Osteocyte (in vitro differentiated cells): ENCODE results near the gene THUMPD3. TPM values are rescaled to one million over a fixed set of nuclear protein-coding genes. Genes with fewer than 3 reads are reported as not detected.

ENCODE experiments used
- DNase-seq: peaks from one replicate; pipeline ENCODE4 v3.0.0; 2021; ENCODE audit warnings: mixed read lengths; ENCODE audit not compliant: unreplicated experiment; ENCODE audit errors: extremely low spot score
- H3K27ac Mint-ChIP-seq: one replicate; pipeline ENCODE4 v1.8.0; 2021; ENCODE audit warnings: mild to moderate bottlenecking, mixed read lengths; ENCODE audit not compliant: unreplicated experiment
- H3K27me3 Mint-ChIP-seq: one replicate; pipeline ENCODE4 v1.8.0; 2021; ENCODE audit warnings: mixed read lengths; ENCODE audit not compliant: unreplicated experiment
- H3K36me3 Mint-ChIP-seq: one replicate; pipeline ENCODE4 v1.8.0; 2021; ENCODE audit warnings: mixed read lengths; ENCODE audit not compliant: unreplicated experiment
- H3K4me1 Mint-ChIP-seq: one replicate; pipeline ENCODE4 v1.8.0; 2021; ENCODE audit warnings: mixed read lengths; ENCODE audit not compliant: unreplicated experiment
- H3K4me3 Mint-ChIP-seq: one replicate; pipeline ENCODE4 v1.8.0; 2021; ENCODE audit warnings: mild to moderate bottlenecking, moderate library complexity, mixed read lengths; ENCODE audit not compliant: unreplicated experiment
- H3K9me3 Mint-ChIP-seq: one replicate; pipeline ENCODE4 v1.8.0; 2021; ENCODE audit warnings: mixed read lengths; ENCODE audit not compliant: unreplicated experiment
- total RNA-seq: library from RNA; stranded (reverse); gene quantifications from 2 replicates; pipeline ENCODE4 v1.2.1, GENCODE V29; 2021
- TF ChIP-seq, protein P1 (sequence below): fragments of 200-600 bp; sonication (generic); IDR thresholded peaks from 2 replicates; pipeline ENCODE4 v1.5.0; 2021; ENCODE audit warnings: antibody characterized with exemption, mild to moderate bottlenecking, moderate library complexity

Gene THUMPD3
- total RNA-seq, 1 donor from 2014 or later, result 45.4 TPM

DNA sequence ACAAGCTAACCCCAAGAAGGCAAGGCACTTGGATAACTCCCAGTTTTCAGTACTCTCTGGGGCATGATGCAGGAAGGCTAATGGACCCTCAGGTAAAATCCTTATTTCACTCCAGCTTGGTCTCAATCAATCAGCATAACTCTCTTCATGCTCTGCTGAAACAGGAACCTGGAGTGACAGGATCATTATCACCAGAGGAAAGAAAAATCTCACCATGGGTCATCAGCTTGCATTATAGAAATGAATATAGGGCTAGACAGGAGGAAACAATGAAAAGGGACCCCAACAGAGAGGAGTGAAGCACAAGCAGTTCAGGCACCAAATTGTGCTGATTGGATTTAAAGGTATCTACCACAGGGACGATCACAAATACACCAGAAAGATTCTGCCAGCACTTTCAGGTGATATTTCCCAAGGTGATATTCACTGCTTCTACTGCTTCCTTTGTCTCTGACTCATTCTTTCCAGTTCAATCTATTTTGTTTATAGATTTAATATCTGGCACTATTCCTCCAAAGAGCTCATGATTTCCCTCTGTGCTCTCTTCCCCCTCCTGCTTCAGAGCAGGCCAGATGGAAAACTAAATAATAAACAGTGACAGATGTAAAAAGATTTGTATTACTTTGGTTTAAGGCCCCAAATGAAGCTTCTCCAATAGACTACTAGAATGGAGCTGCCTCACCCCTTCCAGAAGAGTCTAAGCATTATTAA is 22.9 kb upstream of the THUMPD3 start:
- no peak for DNase-seq
- TF ChIP-seq, protein P1, sequence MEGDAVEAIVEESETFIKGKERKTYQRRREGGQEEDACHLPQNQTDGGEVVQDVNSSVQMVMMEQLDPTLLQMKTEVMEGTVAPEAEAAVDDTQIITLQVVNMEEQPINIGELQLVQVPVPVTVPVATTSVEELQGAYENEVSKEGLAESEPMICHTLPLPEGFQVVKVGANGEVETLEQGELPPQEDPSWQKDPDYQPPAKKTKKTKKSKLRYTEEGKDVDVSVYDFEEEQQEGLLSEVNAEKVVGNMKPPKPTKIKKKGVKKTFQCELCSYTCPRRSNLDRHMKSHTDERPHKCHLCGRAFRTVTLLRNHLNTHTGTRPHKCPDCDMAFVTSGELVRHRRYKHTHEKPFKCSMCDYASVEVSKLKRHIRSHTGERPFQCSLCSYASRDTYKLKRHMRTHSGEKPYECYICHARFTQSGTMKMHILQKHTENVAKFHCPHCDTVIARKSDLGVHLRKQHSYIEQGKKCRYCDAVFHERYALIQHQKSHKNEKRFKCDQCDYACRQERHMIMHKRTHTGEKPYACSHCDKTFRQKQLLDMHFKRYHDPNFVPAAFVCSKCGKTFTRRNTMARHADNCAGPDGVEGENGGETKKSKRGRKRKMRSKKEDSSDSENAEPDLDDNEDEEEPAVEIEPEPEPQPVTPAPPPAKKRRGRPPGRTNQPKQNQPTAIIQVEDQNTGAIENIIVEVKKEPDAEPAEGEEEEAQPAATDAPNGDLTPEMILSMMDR, result no peak
- peaks cover 25% of the 10 kb centered on the region for H3K4me1 Mint-ChIP-seq
- H3K9me3 Mint-ChIP-seq, result no peaks in the 10 kb centered on the region
- H3K36me3 Mint-ChIP-seq, result no peaks in the 10 kb centered on the region
- no peaks in the 10 kb centered on the region for H3K27me3 Mint-ChIP-seq
- peak overlapping the region; percentile 39 for H3K27ac Mint-ChIP-seq
- H3K4me3 Mint-ChIP-seq, result no peak overlapping the region

DNA sequence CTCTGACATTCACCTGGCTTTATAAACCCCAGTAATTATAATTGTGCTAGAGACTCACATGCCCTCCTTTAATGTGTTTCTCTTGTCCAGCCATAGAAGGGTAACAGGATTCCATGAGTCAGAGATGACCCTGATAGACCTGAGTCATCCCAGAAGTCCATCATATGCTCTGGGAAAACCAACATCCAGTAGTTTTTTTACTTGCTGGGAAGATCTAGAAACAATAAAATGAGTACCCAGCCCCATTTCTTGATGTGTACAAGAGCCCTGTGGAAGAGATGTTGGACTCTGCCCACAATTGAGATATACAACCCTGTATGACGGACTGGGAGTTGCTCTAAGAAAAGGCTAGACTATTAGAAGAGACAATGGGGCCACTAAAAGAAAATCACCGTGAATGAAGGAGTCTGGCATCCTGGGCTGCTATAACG is 22.4 kb upstream of the THUMPD3 start:
- TF ChIP-seq, protein P1, result no peak
- Mint-ChIP-seq H3K4me1 (peaks cover 25% of the 10 kb centered on the region), H3K9me3 (no peaks in the 10 kb centered on the region), H3K4me3 (no peak overlapping the region), H3K27ac (no peak overlapping the region), H3K36me3 (no peaks in the 10 kb centered on the region), H3K27me3 (no peaks in the 10 kb centered on the region)
- no peak for DNase-seq

DNA sequence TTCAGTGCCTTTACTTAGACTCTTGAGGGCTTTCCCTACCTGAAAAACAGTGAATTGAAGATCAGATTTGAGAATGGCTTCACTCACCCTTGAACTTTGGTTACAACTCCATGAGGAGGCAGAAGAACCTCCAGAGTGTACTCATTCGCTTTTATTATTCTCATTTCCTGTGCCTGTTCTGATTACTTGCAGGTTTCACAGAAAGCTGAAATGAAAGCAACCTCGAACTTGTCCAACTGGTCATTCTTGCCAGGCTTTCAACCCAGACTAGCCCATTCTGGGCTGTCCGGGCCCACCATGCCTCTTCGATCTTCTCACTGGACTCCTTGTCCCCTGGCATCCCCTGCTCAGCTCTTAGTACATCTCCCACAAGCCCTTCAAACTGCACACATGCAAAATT is 20.2 kb upstream of the THUMPD3 start:
- Mint-ChIP-seq H3K36me3 (no peaks in the 10 kb centered on the region), H3K27me3 (no peaks in the 10 kb centered on the region), H3K27ac (no peak overlapping the region), H3K4me1 (peaks cover 25% of the 10 kb centered on the region), H3K9me3 (no peaks in the 10 kb centered on the region), H3K4me3 (no peak overlapping the region)
- no peak for DNase-seq
- TF ChIP-seq, protein P1, result no peak

DNA sequence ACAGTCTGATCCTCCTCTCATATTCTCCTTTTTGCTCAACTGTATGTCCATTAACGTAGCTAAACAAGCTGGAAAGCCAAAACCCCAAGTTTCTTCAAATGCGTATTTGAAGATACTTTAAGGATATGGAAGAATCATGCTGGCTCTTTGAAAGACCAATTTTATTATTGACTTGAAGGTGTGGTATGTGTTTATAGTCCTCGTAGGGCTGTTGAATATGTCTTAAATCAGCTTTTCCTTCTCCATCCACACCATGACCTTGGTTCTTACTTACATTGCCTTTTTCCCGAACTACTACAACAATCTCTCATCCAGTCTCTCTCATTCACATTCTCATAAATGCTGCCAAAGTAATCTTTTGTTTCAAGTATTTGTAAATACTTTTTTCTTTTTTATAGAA is 19.7 kb upstream of the THUMPD3 start:
- H3K9me3 Mint-ChIP-seq, result no peaks in the 10 kb centered on the region
- H3K27ac Mint-ChIP-seq, result no peak overlapping the region
- no peaks in the 10 kb centered on the region for H3K27me3 Mint-ChIP-seq
- TF ChIP-seq, protein P1, result no peak
- no peaks in the 10 kb centered on the region for H3K36me3 Mint-ChIP-seq
- peaks cover 26% of the 10 kb centered on the region for H3K4me1 Mint-ChIP-seq
- DNase-seq, result no peak
- no peak overlapping the region for H3K4me3 Mint-ChIP-seq

DNA sequence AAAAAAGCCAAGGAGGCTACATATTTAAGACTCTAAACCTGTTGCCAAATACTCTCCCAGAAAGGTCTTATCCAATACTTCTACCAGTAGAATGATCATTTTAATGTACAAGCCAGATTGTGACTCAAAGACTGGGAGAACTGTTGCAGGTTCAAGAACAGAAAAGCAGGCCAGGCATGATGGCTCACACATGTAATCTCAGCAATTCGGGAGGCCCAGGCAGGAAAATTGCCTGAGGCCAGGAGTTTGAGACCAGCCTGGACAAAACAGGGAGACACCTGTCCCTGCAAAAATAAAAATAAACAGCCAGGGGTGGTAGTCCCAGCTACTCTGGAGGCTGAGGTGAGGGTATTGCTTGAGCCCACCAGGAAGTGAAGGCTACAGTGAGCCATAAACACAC is 17.8 kb upstream of the THUMPD3 start:
- TF ChIP-seq, protein P1, result no peak
- Mint-ChIP-seq H3K9me3 (no peaks in the 10 kb centered on the region), H3K4me3 (no peak overlapping the region), H3K36me3 (no peaks in the 10 kb centered on the region), H3K27ac (no peak overlapping the region), H3K27me3 (no peaks in the 10 kb centered on the region), H3K4me1 (peaks cover 27% of the 10 kb centered on the region)
- no peak for DNase-seq
